K562 (cell line): ENCODE data around the gene IFNAR2. TPM values are rescaled to one million over a fixed set of nuclear protein-coding genes. Genes with fewer than 3 reads are reported as not detected.
A peak's percentile ranks its signal among the peaks of the same experiment; 100 is the strongest.

Experiments
- ADNP ChIP-seq: fragments of 200-800 bp; sonication (Bioruptor generic); IDR thresholded peaks from 2 replicates; pipeline ENCODE4 v1.6.1; 2016; ENCODE audit warnings: missing genetic modification characterization, missing compliant biosample characterization
- FOXP1 ChIP-seq: sonication (generic); formaldehyde crosslinking; IDR thresholded peaks from 2 replicates; pipeline ENCODE4 v1.8.0; 2022; ENCODE audit warnings: mild to moderate bottlenecking, missing genetic modification reagents
- JUN ChIP-seq, 2 experiments: sonication (generic) in 1 of 2; formaldehyde crosslinking in 1 of 2; IDR thresholded peaks; 2 replicates each; pipeline versions ENCODE4 v1.6.1 to v1.8.0; 2012 to 2022; ENCODE audit warnings: borderline replicate concordance in 2 of 2, mild to moderate bottlenecking in 2 of 2, improper control_type of control experiment in 1 of 2, low read depth in 1 of 2, low read length in 1 of 2, missing genetic modification reagents in 1 of 2
- KLF6 ChIP-seq: fragments of 250-450 bp; sonication (Bioruptor Pico); IDR thresholded peaks from 2 replicates; pipeline ENCODE4 v1.4.0; 2020; ENCODE audit warnings: mild to moderate bottlenecking, moderate library complexity, borderline replicate concordance
- L3MBTL2 ChIP-seq: fragments of 450-650 bp; IDR thresholded peaks from 2 replicates; pipeline ENCODE4 v1.6.1; 2016; ENCODE audit warnings: mild to moderate bottlenecking, moderate library complexity
- MEF2A ChIP-seq: IDR thresholded peaks from 2 replicates; pipeline ENCODE4 v1.6.1; 2011; ENCODE audit warnings: low read depth, mild to moderate bottlenecking, low read length, moderate library complexity; ENCODE audit not compliant: control insufficient read depth
- NELFE ChIP-seq: IDR thresholded peaks from 2 replicates; pipeline ENCODE4 v1.6.1; 2011; ENCODE audit warnings: mild to moderate bottlenecking; ENCODE audit not compliant: insufficient read depth, insufficient read length
- NR4A1 ChIP-seq, 2 experiments: fragments of 250-450 bp in 1 of 2; fragments of 450-650 bp in 1 of 2; sonication (Bioruptor Pico) in 1 of 2; IDR thresholded peaks; 2 replicates each; pipeline versions ENCODE4 v1.4.0 to v1.6.1; 2016 to 2020; ENCODE audit warnings: mild to moderate bottlenecking in 2 of 2, missing compliant biosample characterization in 1 of 2, missing genetic modification characterization in 1 of 2, moderate library complexity in 1 of 2
- PHF20 ChIP-seq: fragments of 450-650 bp; IDR thresholded peaks from 2 replicates; pipeline ENCODE4 v1.6.1; 2018; ENCODE audit not compliant: partially characterized antibody
- POLR2B ChIP-seq: fragments of 450-650 bp; IDR thresholded peaks from 2 replicates; pipeline ENCODE4 v1.6.1; 2018; ENCODE audit warnings: low read depth; ENCODE audit not compliant: partially characterized antibody
- RBM15 ChIP-seq: fragments of 200-400 bp; formaldehyde crosslinking; IDR thresholded peaks from 2 replicates; pipeline ENCODE4 v1.6.1; 2018; ENCODE audit warnings: mild to moderate bottlenecking, low read length, moderate library complexity; ENCODE audit not compliant: insufficient read depth
- SRSF1 ChIP-seq: fragments of 200-400 bp; formaldehyde crosslinking; IDR thresholded peaks from 2 replicates; pipeline ENCODE4 v1.6.1; 2017; ENCODE audit warnings: mild to moderate bottlenecking, low read depth, low read length, moderate library complexity
- ZBTB1 ChIP-seq: sonication (generic); formaldehyde crosslinking; IDR thresholded peaks from 2 replicates; pipeline ENCODE4 v1.8.1; 2023; ENCODE audit warnings: missing genetic modification reagents, low read depth, mild to moderate bottlenecking, borderline replicate concordance
- ZNF146 ChIP-seq: IDR thresholded peaks from one replicate; pipeline ENCODE4 v1.6.1; 2018; ENCODE audit warnings: missing compliant biosample characterization; ENCODE audit not compliant: unreplicated experiment
- ZNF586 ChIP-seq: fragments of 450-650 bp; formaldehyde crosslinking; conservative IDR thresholded peaks from 2 replicates; pipeline ENCODE4 v1.4.0; 2020; ENCODE audit warnings: mild to moderate bottlenecking, moderate library complexity
- polyA plus RNA-seq, 8 experiments: library from polyadenylated mRNA; depleted of rRNA in 4 of 8; stranded (reverse) in 5 of 8; unstranded in 3 of 8; fragments of >200 nt; fragmentation: Nextera tagmentation in 2 of 8; fragmentation: Illumina TruSeq in 1 of 8; extraction: Ambion mirVana in 2 of 8; extraction: Trizol in 1 of 8; gene quantifications; 2 replicates each; pipeline versions ENCODE4 v1.2.1 to v1.2.3, GENCODE V29; 2011 to 2014; ENCODE audit warnings: inconsistent platforms in 1 of 8, missing spikeins in 1 of 8
- total RNA-seq, 7 experiments: library from RNA; depleted of rRNA in 6 of 7; stranded (reverse); fragments of >200 nt in 6 of 7; fragmentation: Illumina TruSeq in 2 of 7; extraction: Trizol in 2 of 7; gene quantifications; 2 replicates each; pipeline versions ENCODE4 v1.2.1 to v1.2.3, GENCODE V29; 2011 to 2021; ENCODE audit warnings: low replicate concordance in 1 of 7
- TF ChIP-seq, protein P1 (sequence below): sonication (generic); formaldehyde crosslinking; IDR thresholded peaks from 2 replicates; pipeline ENCODE4 v1.9.0; 2022; ENCODE audit warnings: mild to moderate bottlenecking, missing genetic modification reagents
- TF ChIP-seq, protein P2 (sequence below): sonication (generic); formaldehyde crosslinking; IDR thresholded peaks from 2 replicates; pipeline ENCODE4 v1.8.0; 2023; ENCODE audit warnings: mild to moderate bottlenecking, missing genetic modification reagents
- TF ChIP-seq, protein P3 (sequence below): IDR thresholded peaks from 2 replicates; pipeline ENCODE4 v1.6.1; 2016; ENCODE audit warnings: missing genetic modification characterization, missing compliant biosample characterization
- TF ChIP-seq, protein P4 (sequence below): fragments of 450-650 bp; formaldehyde crosslinking; IDR thresholded peaks from 2 replicates; pipeline ENCODE4 v1.4.0; 2020; ENCODE audit warnings: mild to moderate bottlenecking
- TF ChIP-seq, protein P5 (sequence below): fragments of 250-450 bp; sonication (Bioruptor Pico); IDR thresholded peaks from 2 replicates; pipeline ENCODE4 v1.8.0; 2022; ENCODE audit warnings: moderate library complexity, mild to moderate bottlenecking, inconsistent platforms

Gene IFNAR2
- total and polyA plus RNA-seq, 9 of the 15 experiments (the other 6 are each of a cell fraction or from before 2014, with no cell fraction given) = 1.7 to 48.3 (median 8.4) TPM

DNA sequence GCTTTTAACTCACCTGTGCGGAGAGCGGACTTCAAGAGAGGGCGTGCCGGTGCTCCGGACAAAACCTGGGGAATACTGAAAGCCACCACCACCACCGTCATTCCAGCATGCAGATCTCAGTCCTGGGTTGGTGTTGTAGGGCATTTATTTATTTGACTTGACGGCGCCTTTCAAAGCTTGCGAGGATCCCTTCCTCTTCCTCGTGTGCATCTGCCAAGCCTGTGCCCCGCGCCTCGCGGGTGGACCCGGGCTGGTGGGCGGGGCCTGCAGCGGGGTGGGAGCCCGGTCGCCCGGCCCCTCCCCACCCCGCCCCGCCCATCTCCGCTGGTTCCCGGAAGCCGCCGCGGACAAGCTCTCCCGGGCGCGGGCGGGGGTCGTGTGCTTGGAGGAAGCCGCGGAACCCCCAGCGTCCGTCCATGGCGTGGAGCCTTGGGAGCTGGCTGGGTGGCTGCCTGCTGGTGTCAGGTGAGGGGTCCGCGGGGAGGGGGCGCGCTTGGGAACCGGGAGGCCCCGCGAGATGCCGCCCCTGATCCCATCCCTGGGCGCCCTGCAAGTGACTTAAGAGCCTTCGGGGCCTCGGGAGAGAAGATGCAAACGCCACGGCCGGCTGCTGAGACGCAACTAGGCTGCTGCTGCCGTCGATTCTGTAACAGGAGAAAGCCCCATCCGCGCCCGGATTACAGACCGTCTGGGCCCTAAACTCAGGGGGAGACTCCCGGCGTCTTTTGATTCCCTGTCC is 36.5 kb downstream of the IFNAR2 start, which contains the start of gene IL10RB (continued):
- TF ChIP-seq, protein P1, sequence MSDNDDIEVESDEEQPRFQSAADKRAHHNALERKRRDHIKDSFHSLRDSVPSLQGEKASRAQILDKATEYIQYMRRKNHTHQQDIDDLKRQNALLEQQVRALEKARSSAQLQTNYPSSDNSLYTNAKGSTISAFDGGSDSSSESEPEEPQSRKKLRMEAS (CRISPR knock-in tag) = peak; percentile 27; the same call in 1 of the 2 replicates
- TF ChIP-seq SRSF1 (no peak), ZNF146 (CRISPR knock-in tag) (no peak), L3MBTL2 (peak; percentile 71), ZBTB1 (CRISPR knock-in tag) (no peak), KLF6 (CRISPR knock-in tag) (0 out of 2 replicates have a peak, but pooled peaks have one; percentile 29), PHF20 (peak; percentile 85), ADNP (tag) (no peak), MEF2A (no peak), FOXP1 (CRISPR knock-in tag) (no peak), ZNF586 (CRISPR knock-in tag) (no peak), NELFE (no peak), POLR2B (peak; percentile 61), RBM15 (no peak), JUN (IDR thresholded peaks at IDR 0.05; ENCODE audit: borderline replicate concordance, low read depth, low read length) (no peak), JUN (CRISPR knock-in tag; IDR thresholded peaks at IDR 0.05; ENCODE audit: borderline replicate concordance) (no peak), NR4A1 (CRISPR knock-in tag; IDR thresholded peaks at IDR 0.05) (no peak), NR4A1 (tag; IDR thresholded peaks at IDR 0.05) (no peak)
- TF ChIP-seq, protein P2, sequence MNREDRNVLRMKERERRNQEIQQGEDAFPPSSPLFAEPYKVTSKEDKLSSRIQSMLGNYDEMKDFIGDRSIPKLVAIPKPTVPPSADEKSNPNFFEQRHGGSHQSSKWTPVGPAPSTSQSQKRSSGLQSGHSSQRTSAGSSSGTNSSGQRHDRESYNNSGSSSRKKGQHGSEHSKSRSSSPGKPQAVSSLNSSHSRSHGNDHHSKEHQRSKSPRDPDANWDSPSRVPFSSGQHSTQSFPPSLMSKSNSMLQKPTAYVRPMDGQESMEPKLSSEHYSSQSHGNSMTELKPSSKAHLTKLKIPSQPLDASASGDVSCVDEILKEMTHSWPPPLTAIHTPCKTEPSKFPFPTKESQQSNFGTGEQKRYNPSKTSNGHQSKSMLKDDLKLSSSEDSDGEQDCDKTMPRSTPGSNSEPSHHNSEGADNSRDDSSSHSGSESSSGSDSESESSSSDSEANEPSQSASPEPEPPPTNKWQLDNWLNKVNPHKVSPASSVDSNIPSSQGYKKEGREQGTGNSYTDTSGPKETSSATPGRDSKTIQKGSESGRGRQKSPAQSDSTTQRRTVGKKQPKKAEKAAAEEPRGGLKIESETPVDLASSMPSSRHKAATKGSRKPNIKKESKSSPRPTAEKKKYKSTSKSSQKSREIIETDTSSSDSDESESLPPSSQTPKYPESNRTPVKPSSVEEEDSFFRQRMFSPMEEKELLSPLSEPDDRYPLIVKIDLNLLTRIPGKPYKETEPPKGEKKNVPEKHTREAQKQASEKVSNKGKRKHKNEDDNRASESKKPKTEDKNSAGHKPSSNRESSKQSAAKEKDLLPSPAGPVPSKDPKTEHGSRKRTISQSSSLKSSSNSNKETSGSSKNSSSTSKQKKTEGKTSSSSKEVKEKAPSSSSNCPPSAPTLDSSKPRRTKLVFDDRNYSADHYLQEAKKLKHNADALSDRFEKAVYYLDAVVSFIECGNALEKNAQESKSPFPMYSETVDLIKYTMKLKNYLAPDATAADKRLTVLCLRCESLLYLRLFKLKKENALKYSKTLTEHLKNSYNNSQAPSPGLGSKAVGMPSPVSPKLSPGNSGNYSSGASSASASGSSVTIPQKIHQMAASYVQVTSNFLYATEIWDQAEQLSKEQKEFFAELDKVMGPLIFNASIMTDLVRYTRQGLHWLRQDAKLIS = no peak
- TF ChIP-seq, protein P3, sequence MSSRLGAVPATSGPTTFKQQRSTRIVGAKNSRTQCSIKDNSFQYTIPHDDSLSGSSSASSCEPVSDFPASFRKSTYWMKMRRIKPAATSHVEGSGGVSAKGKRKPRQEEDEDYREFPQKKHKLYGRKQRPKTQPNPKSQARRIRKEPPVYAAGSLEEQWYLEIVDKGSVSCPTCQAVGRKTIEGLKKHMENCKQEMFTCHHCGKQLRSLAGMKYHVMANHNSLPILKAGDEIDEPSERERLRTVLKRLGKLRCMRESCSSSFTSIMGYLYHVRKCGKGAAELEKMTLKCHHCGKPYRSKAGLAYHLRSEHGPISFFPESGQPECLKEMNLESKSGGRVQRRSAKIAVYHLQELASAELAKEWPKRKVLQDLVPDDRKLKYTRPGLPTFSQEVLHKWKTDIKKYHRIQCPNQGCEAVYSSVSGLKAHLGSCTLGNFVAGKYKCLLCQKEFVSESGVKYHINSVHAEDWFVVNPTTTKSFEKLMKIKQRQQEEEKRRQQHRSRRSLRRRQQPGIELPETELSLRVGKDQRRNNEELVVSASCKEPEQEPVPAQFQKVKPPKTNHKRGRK (tag) = no peak
- TF ChIP-seq, protein P4, sequence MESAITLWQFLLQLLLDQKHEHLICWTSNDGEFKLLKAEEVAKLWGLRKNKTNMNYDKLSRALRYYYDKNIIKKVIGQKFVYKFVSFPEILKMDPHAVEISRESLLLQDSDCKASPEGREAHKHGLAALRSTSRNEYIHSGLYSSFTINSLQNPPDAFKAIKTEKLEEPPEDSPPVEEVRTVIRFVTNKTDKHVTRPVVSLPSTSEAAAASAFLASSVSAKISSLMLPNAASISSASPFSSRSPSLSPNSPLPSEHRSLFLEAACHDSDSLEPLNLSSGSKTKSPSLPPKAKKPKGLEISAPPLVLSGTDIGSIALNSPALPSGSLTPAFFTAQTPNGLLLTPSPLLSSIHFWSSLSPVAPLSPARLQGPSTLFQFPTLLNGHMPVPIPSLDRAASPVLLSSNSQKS = no peak
- TF ChIP-seq, protein P5, sequence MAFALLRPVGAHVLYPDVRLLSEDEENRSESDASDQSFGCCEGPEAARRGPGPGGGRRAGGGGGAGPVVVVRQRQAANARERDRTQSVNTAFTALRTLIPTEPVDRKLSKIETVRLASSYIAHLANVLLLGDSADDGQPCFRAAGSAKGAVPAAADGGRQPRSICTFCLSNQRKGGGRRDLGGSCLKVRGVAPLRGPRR (CRISPR knock-in tag) = no peak
